ENCODE measurements around the gene SLC1A5.
"Not testable (repeated sequence)": the region's sequence is repeated elsewhere in the genome, so short reads cannot be mapped to it uniquely, and the experiment has no call there.

Gene SLC1A5

DNA sequence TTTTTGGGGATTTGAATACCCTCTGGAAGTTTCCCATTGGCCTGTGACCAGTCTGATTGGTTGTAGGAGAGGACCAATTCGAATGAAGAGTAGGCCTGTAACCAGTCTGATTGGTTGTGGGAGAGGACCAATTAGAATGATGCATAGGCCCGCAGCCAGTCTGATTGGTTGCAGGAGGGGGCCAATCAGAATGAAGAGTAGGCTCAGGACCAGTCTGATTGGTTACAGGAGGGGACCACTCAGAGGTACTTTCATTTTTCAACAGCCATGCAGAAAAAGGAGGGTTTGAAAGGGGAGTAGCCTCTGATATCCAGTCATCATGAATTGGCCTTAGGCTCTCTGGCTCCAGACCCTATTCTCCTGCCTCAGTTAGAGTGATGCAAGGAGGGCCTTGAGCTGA is 30.4 kb upstream of the SLC1A5 start:
- no peak for TF ChIP-seq POLR2AphosphoS5 (IDR thresholded peaks at IDR 0.05; ENCODE audit: low read depth, low read length)
- TF ChIP-seq TAF1 (IDR thresholded peaks at IDR 0.05; ENCODE audit: borderline replicate concordance, low read depth, low read length) = no peak
- TF ChIP-seq POLR2A (IDR thresholded peaks at IDR 0.05; ENCODE audit: low read depth, low read length) = no peak

DNA sequence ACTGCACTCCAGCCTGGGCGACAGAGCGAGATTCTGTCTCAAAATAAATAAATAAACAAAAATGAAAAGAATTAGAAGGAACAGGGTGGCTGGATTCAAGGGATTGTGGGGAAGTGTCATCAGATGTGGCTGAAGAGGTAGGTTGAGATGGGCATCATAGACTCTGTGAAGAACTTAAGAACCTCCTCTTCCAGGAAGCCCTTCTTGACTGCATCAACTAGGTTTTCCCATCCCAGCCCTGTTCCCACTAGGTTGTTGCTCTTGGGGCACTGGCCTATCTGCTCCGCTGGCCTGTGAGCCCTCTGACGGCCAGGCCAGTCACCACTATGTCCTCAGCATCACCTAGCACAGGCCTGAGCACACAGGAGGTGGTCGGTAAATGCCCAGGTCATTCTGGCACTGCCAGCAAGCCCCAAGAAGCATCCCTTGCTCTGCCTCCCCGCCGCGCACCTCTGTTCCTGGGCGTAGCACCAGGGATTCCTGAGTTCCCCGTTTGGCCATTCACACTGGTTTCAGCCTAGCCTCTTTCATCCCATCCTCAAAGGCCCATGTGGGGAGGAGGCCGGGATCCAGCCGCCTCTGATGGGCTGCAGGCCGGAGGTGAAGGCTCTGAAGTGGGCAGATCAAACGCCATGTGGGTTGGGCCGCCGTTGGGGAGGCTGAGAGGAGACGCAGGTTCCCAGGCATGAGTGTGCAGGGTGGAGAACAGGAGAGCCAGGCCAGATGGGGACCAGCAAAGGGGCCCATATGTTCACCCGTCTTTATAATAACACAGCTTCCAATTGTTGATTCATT is 27.6 kb upstream of the SLC1A5 start:
- no peak for FAIRE-seq

More for the DNA sequence above, 30.4 kb upstream of the SLC1A5 start:
- FAIRE-seq (no peak), DNase-seq (ENCODE audit: insufficient read length) (no peak)

GRCh38 chr19:46813839-46814358 is 25.5 kb upstream of the SLC1A5 start:
- no peak for FAIRE-seq
- no peak for DNase-seq (ENCODE audit: insufficient read length)
- TF ChIP-seq POLR2A (IDR thresholded peaks at IDR 0.05; ENCODE audit: low read depth, low read length) (no peak), TAF1 (IDR thresholded peaks at IDR 0.05; ENCODE audit: borderline replicate concordance, low read depth, low read length) (no peak), POLR2AphosphoS5 (IDR thresholded peaks at IDR 0.05; ENCODE audit: low read depth, low read length) (no peak)

More for the DNA sequence above, 27.6 kb upstream of the SLC1A5 start:
- no peak for DNase-seq (ENCODE audit: insufficient read length)
- TF ChIP-seq POLR2AphosphoS5 (IDR thresholded peaks at IDR 0.05; ENCODE audit: low read depth, low read length) (no peak), TAF1 (IDR thresholded peaks at IDR 0.05; ENCODE audit: borderline replicate concordance, low read depth, low read length) (no peak), POLR2A (IDR thresholded peaks at IDR 0.05; ENCODE audit: low read depth, low read length) (no peak)

DNA sequence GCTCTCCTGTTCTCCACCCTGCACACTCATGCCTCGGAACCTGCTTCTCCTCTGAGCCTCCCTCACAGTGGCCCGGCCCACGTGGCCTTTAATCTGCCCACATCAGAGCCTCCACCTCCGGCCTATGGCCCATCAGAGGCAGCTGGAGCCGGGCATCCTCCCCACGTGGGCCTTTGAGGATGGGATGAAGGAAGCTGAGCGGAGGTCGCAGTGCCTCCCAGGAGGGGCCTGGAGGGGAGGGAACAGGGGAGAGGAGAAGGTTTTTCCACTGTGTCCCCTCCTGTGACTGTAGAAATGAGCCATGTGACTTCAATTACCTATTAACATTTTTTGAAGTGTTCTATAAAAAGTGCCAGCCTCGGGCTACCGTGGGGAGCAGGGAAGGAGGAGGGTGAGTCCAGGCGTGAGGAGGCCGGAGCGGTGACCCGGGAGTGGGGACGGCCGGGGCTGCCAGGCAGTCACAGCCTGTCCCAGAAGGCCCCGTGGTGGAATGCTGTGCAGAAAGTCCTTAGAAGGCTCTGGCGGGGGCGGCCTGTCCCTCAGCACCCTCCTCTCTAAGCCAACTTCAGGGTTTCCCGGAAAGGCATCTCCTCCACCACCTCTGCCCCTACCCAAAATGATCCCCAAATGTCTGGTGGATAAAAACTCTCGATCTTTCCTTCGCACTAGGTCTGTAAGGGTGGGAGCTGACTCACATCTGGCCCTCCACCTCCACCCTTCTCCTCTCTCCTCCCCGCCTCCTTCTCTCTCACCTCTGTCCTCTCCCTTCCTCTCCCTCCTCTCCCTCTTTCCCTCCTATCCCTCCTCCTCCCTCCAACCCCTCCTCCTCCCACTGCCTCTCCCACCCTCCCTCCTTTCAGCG is 24.8 kb upstream of the SLC1A5 start:
- TF ChIP-seq POLR2A (IDR thresholded peaks at IDR 0.05; ENCODE audit: low read depth, low read length) (no peak), TAF1 (IDR thresholded peaks at IDR 0.05; ENCODE audit: borderline replicate concordance, low read depth, low read length) (no peak), POLR2AphosphoS5 (IDR thresholded peaks at IDR 0.05; ENCODE audit: low read depth, low read length) (no peak)
- FAIRE-seq (no peak), DNase-seq (ENCODE audit: insufficient read length) (no peak)

DNA sequence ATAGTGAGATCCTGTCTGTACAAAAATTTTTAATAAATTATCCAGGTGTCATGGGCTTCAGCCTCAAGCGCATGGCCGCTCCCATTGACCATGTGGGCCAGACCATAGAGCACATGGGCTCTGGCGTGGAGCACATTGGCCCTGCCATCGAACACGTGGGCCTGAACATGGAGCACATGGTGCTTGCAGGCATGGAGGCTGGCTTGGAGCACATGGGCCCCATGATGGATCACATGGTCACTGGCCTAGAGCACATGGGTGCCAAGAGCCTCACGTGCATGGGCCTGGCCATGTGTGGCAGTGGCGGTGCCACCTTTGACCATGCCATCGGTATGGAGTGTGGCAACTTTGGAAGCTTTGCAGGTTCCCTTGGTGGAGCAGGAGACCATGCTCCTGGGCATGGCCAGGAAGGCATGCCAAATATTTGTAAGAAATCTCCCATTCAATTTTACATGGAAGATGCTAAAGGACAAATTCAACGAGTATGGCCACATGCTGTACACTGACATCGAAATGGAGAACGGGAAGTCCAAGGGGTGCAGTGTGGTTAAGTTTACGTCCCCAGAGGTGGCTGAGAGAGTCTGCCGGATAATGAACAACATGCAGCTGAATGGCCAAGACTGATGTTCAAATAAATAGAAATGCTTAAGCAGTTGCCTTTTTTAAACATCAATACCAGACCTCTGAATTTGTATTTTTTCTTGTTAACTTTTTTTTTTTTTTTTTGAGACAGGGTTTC is 21.3 kb upstream of the SLC1A5 start:
- FAIRE-seq (no peak), DNase-seq (ENCODE audit: insufficient read length) (no peak)

DNA sequence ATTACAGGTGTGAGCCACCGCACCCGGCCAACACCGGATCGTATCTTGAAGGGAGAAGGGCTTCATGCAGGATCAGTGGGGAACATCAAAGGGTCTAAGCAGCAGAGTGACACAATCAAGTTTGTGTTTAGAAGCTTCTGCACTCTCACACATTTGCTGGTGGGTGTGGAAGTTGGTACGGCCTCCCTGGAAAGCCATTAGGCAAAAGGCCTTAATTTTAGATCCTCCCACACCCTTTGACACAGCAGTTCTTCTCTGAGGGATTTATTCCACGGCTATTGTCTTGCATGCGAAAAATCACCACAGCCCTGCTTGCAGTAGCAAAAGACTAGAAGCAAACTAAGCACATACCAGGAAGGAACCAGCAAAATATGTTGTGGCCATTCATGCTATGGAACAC is 18.3 kb upstream of the SLC1A5 start:
- DNase-seq (ENCODE audit: insufficient read length) (no peak), FAIRE-seq (no peak)
- no peak for TF ChIP-seq POLR2AphosphoS5 (IDR thresholded peaks at IDR 0.05; ENCODE audit: low read depth, low read length)
- no peak for TF ChIP-seq TAF1 (IDR thresholded peaks at IDR 0.05; ENCODE audit: borderline replicate concordance, low read depth, low read length)
- TF ChIP-seq POLR2A (IDR thresholded peaks at IDR 0.05; ENCODE audit: low read depth, low read length) = no peak

More for the DNA sequence above, 21.3 kb upstream of the SLC1A5 start:
- TF ChIP-seq POLR2AphosphoS5 (IDR thresholded peaks at IDR 0.05; ENCODE audit: low read depth, low read length) (no peak), POLR2A (IDR thresholded peaks at IDR 0.05; ENCODE audit: low read depth, low read length) (no peak), TAF1 (IDR thresholded peaks at IDR 0.05; ENCODE audit: borderline replicate concordance, low read depth, low read length) (no peak)

- DNase-seq (ENCODE audit: insufficient read length); FAIRE-seq: not testable (repeated sequence)
Observed at GRCh38 chr19:46804432-46804831, 16.0 kb upstream of the SLC1A5 start.

DNA sequence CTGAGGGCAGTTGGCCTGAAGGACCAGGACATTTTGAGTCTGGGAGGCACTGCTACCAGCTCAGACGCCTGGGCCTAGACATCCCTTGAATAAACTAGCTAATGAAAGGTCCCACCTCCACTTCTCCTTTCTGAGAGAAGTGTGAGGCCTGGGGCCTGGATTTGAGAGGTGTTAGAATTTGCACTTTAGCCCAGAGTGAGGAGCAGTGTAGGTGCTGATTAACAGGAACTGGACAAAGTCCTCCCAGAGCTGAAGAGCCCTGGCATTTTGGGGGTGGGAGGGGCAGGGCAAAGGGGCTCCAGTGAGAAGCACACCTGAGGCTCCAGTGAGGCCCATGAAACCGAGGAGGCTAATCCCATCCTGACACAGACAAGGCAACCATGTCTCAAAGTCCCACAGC is 15.2 kb upstream of the SLC1A5 start:
- TF ChIP-seq TAF1 (IDR thresholded peaks at IDR 0.05; ENCODE audit: borderline replicate concordance, low read depth, low read length) = no peak
- TF ChIP-seq POLR2A (IDR thresholded peaks at IDR 0.05; ENCODE audit: low read depth, low read length) = no peak
- no peak for TF ChIP-seq POLR2AphosphoS5 (IDR thresholded peaks at IDR 0.05; ENCODE audit: low read depth, low read length)
- no peak for DNase-seq (ENCODE audit: insufficient read length)
- FAIRE-seq = no peak

- FAIRE-seq (no peak), DNase-seq (ENCODE audit: insufficient read length) (no peak)
- no peak for TF ChIP-seq TAF1 (IDR thresholded peaks at IDR 0.05; ENCODE audit: borderline replicate concordance, low read depth, low read length)
- TF ChIP-seq POLR2AphosphoS5 (IDR thresholded peaks at IDR 0.05; ENCODE audit: low read depth, low read length) = no peak
- TF ChIP-seq POLR2A (IDR thresholded peaks at IDR 0.05; ENCODE audit: low read depth, low read length) = no peak
Observed at GRCh38 chr19:46802152-46802551, 13.8 kb upstream of the SLC1A5 start.

GRCh38 chr19:46798713-46799112 is 10.3 kb upstream of the SLC1A5 start:
- no peak for DNase-seq (ENCODE audit: insufficient read length)
- no peak for FAIRE-seq
- TF ChIP-seq POLR2A (IDR thresholded peaks at IDR 0.05; ENCODE audit: low read depth, low read length) = no peak
- no peak for TF ChIP-seq TAF1 (IDR thresholded peaks at IDR 0.05; ENCODE audit: borderline replicate concordance, low read depth, low read length)
- no peak for TF ChIP-seq POLR2AphosphoS5 (IDR thresholded peaks at IDR 0.05; ENCODE audit: low read depth, low read length)

GRCh38 chr19:46797881-46798280 is 9.5 kb upstream of the SLC1A5 start:
- no peak for TF ChIP-seq TAF1 (IDR thresholded peaks at IDR 0.05; ENCODE audit: borderline replicate concordance, low read depth, low read length)
- FAIRE-seq (no peak), DNase-seq (ENCODE audit: insufficient read length) (no peak)
